ENCODE data around the gene S100A2.
"Not testable (repeated sequence)": the region's sequence is repeated elsewhere in the genome, so short reads cannot be mapped to it uniquely, and the experiment has no call there.

The S100A2 gene

DNA sequence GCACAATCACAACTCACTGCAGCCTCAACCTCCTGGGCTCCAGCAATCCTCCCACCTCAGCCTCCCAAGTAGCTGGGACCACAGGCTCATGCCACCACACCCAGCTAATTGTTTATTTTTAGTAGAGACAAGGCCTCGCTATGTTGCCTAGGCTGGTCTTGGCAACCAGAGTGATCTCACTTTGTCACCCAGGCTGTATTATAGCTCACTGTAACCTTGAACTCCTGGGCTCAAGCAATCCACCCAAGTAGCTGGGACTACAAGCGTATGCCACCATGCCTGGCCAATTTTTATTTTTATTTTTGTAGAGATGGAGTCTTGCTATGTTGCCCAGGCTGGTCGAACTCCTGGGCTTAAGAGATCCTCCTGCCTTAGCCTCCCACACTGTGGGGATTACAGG is 3.6 kb downstream of the S100A2 start:
- not testable (repeated sequence) for DNase-seq

DNA sequence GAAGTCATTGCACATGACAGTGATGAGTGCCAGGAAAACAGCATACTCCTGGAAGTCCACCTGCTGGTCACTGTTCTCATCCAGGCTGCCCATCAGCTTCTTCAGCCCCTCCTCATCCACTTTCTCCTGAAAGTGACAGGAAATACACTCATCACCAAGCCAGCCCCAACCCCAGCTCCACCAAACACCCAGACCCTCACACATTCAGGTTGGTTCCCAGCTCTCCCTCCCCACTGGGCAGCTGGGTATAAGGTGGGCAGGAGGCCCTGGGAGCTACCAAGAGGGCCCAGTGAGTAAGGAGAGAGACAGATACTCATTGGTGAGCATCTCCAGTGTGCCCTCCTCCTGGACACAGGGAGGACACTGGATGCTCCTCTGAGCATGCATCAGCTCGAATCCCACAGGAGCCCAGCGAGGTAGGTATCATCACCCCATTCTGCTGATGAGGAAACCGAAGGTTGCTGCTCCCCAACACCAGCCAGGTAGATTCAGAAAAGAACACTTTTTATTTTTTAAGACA is 4.1 kb downstream of the S100A2 start:
- DNase-seq, result no peak

DNA sequence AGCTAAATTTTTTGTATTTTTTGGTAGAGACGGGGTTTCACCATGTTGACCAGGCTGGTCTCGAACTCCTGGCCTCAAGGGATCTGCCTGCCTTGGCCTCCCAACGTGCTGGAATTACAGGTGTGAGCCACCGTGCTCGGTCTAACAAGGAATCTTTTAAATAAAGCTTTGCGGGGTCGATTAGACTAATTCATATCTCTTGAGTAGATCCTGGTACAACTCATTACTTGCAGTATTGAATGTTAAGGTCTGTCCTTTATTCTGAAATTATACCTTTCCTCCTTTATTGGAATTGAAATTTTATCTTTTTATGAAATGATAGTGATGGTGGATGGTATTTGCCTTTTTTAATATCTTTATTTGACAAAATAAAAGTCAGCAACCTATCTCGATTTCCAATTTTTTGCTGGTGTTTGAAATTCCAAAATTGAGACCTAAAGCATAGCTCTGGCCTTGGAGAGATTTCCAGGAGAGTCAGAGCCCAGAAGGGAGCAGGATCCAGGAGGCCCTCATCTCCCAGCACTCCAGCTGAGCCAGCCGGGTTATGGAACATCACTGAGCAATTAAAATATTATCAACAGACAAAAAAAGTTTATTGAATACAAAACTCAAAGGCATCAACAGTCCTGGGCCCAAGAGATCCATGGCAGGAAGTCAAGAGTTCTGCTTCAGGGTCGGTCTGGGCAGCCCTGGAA is 4.7 kb downstream of the S100A2 start:
- no peak for DNase-seq

DNA sequence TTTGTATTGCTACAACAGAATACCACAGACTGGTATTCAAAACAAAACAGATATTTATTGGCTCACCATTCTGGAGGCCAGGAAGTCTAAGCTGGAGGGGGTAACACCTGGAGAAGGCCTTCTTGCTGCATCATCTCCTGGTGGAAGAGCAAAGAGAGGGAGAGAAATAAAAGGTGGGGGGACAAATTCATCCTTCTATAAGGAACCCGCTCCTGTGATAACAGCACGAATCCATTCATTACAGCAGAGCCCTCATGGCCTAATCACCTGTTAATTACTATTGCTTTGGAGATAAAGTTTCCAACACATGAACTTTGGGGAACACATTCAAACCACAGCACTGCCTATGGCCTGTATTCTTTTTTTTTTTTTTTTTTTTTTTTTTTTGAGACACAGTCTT is 5.4 kb downstream of the S100A2 start:
- no peak for DNase-seq

DNA sequence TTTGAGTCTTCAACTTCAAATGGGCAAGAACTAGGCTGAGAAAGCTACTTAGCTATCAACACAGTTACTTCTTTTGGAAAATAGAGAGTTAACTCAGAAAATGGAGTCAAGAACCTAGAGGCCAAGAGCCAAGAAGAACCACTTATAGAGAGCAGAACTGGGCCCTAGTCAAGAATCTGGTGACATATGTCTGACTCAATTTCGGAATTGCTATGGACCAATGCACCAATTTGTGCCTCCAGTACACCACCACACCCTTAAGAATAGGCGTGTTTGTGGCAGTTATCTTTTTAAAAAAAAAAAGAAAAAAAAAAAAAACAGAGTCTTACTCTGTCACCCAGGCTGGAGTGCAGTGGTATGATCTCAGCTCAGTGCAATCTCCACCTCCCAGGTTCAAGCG is 7.8 kb downstream of the S100A2 start:
- no peak for DNase-seq

DNA sequence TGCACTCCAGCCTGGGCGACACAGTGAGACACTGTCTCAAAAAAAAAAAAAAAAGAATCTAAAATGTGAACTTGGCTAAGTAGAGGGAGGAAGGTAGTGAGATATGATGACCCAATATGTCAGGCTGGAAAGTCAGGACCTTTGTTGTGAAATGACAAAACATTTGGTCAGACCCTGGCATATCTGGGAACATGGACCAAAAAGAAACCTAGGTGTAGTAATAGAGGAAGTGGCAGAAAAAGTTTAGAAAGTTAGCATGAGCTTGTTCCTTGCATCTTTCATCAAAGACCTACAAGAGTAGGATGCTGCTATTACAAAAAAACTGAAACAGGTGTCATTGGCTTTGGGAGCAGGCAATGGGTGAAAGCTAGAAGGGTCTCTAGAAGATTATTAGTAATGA is 9.3 kb downstream of the S100A2 start:
- no peak for DNase-seq

DNA sequence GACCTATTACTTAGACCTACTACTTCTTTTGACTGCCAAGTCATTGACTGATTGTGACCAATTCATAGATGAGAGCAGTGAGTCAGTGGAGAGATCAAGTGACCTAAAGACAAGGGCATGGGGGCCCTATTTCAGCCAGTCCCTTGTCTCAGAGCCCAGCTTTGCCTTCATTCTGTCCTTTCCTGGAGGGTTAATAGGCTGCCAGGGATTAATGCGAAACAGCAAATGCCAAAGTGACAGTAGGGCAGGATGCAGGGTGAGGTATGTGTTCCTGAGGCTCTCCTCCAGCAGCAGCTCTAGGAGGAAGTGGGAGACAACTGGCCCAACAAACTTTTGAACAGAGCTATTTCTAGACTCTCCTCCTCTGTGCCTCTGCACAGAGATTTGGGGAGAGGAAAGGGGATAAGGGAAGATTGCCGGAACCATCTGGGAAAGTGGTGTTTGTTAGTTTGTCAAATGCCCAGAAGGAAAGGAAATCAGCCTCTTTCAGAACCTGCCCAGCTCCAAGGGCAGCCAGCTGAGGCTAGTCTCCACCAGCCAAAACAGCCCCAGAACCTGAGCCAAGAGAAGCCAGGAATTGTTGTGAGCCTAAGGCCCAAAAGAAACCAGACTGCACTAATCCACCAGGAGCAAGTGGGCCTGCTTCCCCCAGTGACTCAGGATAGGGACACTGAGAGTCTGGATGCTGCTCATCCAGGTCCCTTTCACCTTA is 11.7 kb downstream of the S100A2 start:
- no peak for DNase-seq

DNA sequence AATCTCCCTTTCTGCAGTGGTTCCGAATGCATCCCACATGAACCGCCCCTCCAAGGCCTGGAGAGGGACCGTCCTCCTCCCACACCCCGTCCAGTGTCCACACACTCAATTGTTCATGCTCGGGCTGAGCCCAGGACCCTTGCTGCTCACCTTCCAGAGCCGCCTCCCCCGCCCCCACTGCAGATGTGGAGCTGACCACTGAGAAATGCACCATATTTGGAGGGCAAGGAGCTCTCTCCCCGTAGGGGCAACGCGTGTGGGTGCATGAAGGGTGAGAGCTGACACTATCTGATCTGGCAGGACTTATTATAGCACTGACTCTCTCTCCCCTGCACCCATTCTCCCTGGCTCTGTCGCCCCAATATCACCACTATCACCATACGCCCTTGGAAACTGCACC is 12.5 kb downstream of the S100A2 start:
- no peak for DNase-seq

DNA sequence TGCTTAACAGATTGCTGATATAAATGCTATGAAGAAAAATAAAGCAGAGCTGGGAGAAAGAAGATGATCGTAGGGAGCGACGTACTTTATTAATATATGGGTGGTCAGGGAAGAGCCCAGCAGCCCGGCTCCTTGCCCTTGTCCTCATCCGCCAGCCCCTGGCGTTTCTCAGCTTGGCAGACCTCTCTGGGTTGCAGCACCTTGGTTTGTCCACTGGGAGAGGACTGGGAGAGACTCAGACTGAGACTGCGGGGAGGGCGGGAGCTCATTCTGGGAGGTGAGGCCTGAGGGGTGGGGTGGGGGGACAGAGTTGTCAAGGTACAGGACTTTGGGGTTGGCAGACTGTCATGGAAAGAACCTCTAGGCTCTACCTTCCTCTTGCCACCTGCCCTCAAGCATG is 13.3 kb downstream of the S100A2 start:
- DNase-seq, result no peak

DNA sequence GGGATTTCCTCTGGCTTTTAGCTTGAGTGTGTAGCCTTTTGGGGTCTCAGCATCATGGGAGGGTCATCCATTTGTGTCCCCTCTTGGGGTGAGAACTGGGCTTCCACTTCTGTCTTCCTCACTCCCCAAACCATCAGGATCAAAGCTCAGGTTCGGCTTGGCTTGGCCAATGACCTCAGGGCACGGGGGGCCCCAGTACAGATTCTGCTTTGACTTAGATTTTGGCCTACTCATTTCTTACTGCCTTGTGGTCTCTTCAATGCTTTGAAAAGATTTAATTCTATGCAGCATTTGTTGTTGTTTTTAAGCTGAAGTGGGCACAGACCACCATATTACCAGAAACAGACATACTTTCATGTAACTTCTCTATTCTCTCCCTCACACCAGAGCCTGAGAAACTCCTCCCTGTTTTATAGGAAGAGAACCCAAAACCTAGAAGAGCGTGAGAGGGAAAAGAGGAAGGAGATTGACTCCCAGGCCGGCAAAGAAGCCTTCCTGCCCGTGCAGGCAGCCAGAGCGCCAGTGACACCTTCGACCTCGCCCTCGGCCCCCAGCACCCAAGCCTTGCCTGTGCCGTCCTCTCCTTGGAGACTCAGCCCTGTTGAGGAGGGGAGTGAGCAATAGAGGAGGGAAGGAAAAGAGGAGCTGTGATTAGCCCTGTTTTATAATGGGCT is 14.7 kb downstream of the S100A2 start:
- no peak for DNase-seq

DNA sequence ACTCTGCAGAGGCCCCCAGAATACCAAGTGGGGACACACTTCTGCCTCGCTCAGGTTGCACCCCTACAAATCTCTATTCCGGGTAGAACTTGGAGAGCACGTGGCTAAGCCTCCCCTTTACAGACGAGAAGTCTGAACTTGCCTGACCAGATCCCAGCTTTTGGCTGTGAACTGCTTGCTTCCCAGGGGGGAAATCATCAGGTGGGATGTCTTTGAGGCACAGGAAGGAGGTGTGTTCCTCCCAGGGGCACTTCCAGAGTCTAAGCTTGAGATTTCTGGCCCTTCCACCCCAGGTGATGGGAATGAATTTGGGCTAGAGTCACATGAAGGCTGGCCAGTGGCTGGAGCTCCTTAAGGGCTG is 15.3 kb downstream of the S100A2 start:
- no peak for DNase-seq

DNA sequence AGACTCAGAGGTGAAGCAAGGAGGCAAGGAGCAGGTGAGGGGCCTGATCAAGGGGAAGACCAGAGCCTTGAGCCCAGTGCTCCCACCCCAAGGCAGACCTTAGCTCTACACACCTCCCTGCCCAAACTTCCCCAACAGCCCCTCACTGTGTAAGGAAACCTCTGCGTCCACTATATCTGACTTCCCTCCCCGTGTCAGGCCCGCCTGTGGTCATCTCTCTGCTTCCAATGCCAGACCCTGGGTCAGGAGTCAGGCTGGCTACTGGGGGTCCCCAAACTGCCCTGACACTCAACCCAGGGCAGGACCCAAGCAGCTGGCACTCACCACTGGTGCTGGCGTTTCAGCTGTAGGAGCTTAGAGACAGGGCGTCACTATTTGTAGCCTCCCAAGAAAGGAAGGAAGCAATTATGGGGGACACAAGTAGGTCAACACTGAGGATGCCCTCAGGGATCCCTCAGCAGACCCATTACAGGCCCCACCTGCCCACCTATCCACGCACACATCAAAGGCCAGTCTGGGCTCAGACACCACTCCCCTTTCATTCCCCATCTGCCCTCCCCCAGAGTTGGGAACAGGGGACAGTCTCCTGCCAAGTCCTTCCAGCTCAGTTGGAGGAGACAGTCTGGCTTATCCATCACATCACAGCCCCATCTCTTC is 15.8 kb downstream of the S100A2 start:
- no peak for DNase-seq

DNA sequence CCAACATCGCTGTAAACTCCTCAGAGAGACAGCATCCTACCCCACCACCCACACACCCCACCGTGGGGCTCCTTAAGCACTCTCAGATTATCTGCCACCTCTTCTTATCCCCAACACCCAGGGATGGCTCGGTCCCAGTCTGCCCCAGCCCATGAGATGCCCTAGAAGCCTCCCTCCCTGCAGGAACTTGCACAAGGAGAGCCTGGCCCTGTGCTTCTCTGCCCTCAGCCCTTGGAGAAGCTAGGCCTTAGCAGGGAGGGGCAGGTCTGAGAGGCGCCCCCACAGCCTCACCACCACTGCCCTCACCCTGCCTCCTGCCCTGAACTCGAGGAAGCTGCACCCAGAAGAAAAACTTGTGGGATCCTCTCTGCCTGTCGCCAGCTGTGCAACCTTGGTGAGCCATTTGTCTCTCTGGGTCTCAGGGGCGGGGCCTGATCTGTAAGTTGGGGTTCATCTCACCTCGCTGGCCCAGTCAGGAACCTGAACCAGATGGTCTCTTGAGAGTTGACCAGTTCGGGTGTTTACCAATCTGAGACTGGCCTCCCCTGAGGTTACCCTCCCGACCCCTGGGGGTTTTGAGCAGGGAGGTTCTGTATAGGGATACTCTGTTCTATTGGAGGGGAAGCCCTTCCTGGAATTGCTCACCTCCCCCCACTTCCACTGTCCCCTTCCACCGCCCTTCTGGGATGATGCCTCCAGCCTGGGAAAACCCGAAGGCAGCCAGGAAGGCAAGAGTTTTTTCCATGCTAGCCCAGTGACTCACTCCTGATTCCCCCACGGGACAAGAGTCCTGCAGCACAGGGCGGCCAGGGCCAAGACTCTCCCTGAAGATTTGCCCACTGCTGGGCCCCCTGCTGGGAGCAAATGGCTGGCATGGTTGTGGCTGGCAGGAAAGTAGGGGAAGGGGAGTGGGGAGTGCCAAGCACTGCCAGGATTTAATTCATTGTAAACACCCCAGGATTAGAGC is 16.6 kb downstream of the S100A2 start, which contains the start of gene S100A3:
Gene S100A3, minus strand, starts transcription at position 537 of the 967 bp plus-strand sequence. CDS start 773 bp downstream, outside the sequence.
- no peak for DNase-seq

DNA sequence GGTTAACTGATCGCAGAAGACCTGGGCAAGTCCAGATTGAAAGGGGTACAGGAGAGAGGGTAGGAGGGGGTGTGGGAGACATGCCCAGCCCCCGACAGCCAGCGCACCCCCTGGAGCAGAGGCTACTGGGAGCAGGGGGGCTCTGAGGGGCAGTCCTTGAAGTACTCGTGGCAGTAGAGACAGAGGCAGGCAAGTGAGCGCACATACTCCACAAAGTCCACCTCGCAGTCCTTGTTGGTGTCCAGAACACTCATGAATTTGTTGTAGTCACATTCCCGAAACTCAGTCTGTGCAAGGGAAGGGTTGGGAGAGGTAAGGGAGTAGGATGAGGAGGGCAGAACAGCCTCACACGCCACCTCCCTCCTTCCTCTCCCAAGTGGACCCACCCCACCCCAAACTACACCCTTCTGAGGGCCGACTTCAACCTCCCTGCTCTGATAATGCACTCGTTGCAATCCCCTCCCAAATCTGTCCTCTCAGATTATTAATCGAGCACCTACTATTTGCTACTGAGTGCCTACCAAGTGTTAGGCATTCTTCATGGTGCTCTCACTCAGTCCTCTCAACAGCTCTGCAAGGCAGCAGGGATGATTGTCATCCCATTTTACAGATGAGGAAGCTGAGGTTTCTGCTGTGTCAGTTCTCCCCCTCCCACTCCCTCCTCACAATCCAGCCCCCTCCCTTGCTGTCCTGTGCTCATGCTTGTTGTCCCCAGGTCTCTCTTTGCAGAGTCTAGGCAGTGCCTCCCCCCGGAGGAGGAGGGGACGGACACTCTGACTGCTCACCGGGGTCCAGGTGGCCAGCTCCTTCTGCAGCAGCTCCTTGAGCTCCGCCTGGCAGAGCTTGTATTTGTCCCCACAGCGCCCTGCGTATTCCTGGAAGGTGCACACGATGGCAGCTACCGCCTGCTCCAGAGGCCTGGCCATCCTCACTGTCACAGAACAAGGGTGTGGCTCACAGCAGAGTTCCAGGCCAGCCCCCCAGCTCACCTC is 17.8 kb downstream of the S100A2 start:
- no peak for DNase-seq

DNA sequence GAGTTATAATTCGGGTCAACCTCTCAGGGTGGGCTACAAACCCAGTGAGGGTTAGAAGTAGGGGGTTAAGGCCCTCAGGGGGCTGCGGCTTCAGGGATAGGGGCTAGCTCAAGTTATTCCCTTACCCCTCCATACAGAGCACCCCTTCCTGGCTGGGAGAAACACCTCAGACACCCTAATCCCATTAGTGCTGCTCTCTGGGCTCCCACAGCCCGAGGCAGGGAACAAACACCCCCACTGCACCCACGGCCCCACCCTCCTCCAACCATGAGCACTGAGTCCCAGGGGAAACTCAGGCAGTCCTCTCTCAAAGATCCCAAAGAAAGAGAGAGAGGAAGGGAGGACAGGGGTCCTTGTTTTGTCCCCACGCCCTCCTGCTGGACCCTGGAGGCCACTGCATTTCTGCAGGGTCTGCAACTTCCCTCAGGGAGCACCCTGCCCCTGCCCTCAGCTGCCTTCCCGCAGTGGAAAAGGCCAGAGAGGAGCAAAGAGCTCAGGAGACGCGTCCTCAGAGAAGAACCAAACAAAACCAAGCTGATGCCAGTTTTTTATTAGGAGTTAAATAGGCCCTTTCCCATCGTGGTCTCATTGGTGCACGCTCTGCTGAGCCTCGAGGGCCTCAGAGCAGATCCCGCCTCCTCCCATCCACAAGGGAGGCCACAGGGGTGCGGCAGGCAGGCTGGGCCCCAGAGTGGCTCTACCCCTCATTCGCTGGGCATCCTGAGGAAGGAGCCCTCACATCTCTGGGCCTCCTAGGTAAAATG is 18.7 kb downstream of the S100A2 start:
- no peak for DNase-seq

DNA sequence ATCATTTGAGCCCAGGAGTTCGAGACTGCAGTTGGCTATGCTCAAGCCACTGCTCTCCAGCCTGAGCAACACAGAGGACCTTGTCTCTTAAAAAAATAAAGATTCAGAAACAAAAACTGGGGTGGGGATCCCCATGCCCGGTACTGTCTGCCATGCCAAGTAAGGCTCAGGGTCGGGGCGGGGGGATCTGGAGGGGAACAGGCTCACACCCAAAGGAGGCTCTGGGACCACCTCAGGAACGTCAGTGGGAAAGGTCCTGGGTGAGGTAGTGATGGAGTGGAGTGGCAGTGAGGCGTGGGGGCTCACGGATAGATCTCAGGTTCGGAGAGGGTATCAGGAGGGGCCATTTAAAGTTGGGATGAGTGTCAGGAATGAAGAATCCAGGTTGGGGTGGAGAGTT is 19.3 kb downstream of the S100A2 start:
- no peak for DNase-seq

DNA sequence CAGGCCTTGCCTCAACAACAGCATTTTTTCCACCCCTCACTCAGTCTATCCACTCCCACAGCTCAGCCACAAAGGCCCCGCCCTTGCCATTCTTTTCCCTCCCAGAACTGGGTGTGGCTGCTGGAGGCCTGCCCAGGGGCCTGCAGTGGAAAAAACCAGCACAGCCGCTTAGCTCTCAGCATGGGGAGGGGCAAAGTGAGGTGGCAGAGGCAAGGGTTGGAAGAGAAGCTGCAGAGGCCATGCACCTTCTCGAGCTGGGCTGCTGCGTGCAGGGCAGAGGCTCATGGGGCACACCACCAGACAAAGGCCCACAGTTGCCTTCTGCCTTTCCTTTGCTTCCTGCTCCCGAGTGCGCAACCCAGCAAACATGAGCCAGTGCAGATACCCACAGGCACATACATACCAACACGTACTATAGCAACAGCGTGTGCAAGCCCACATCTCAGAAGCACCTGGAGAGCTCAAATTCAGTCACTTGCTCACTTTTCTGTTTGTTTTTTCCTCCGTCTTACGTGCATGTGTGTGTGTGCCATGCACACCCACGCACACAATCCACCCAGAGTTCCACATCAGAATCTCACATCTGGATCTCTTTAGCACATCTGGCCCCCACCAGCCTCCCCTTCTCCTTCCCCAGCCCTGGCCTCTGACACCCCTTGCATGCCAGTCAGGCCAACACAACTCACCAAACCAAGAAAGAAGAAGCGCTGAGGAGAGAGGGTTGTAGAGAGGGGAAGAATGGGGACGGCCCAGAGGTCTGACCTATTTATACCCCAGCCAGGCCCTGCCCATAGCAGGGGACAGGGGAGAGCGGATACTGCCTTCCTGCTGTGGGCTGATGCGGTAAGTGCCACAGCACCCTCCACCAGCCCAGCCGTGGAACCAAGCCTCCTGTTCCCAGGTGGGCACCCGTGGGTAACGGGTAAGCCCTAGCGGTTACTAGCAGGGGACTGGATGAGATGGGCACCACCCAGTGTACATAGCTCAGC is 20.3 kb downstream of the S100A2 start, which contains the start of gene S100A4:
Gene S100A4, minus strand, starts transcription at position 740 of the 989 bp plus-strand sequence. CDS start 1,012 bp downstream, outside the sequence.
- DNase-seq, result peak; percentile 93

DNA sequence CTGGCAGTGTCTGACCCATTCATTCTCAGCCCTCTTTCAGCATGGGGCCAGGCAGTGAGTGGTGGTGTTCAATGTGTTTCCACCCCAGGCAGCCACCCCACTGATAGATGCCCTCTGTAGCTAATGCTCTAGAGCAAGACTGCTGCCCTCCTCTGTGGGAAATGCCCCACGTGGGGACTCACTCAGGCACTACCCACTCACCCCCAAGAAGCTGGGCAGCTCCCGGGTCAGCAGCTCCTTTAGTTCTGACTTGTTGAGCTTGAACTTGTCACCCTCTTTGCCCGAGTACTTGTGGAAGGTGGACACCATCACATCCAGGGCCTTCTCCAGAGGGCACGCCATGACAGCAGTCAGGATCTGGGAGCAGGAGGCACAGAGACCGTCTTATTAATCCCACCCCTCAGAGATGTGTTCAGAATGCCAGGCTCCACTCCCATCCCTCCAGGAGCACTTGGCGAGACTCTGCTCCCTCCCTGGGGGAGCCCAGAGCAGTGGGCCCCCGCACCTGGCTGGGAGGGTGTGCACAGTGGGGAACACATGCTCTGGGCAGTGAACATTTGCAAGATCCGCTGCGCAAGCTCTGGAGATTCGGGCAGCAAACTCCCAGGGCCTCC is 21.1 kb downstream of the S100A2 start:
- no peak for DNase-seq

All from DMS 273 treated with DMSO at 0.1 percent for 48 hours (cell line).